K562 (cell line): ENCODE results near the gene SYPL2. TPM values are rescaled to one million over a fixed set of nuclear protein-coding genes. Genes with fewer than 3 reads are reported as not detected.

Source experiments
- ARID1B ChIP-seq: fragments of 450-650 bp; IDR thresholded peaks from 2 replicates; pipeline ENCODE4 v1.6.1; 2016; ENCODE audit warnings: antibody characterized with exemption, mild to moderate bottlenecking, inconsistent platforms
- CCNT2 ChIP-seq: IDR thresholded peaks from 2 replicates; pipeline ENCODE4 v1.6.1; 2011; ENCODE audit warnings: borderline replicate concordance, low read depth, mild to moderate bottlenecking, moderate library complexity, mixed read lengths, low read length; ENCODE audit not compliant: insufficient read length; ENCODE audit errors: extremely low read depth
- CREM ChIP-seq: IDR thresholded peaks from 2 replicates; pipeline ENCODE4 v1.6.1; 2014; ENCODE audit warnings: antibody characterized with exemption, low read depth
- FIP1L1 ChIP-seq: fragments of 200-400 bp; formaldehyde crosslinking; IDR thresholded peaks from 2 replicates; pipeline ENCODE4 v1.6.1; 2018; ENCODE audit warnings: mild to moderate bottlenecking, low read depth, low read length; ENCODE audit not compliant: poor library complexity, severe bottlenecking
- FOXA1 ChIP-seq: fragments of 450-650 bp; IDR thresholded peaks from 2 replicates; pipeline ENCODE4 v1.6.1; 2016; ENCODE audit warnings: mild to moderate bottlenecking, borderline replicate concordance
- FOXK2 ChIP-seq, 2 experiments: fragments of 450-650 bp; IDR thresholded peaks in 1 of 2; conservative IDR thresholded peaks in 1 of 2; 2 replicates each; pipeline ENCODE4 v1.6.1; 2016; ENCODE audit warnings: low read depth in 2 of 2, mild to moderate bottlenecking in 1 of 2
- GATAD2A ChIP-seq: fragments of 450-650 bp; IDR thresholded peaks from 2 replicates; pipeline ENCODE4 v1.6.1; 2017
- GATAD2B ChIP-seq: fragments of 450-650 bp; IDR thresholded peaks from 2 replicates; pipeline ENCODE4 v1.6.1; 2017; ENCODE audit warnings: mild to moderate bottlenecking, borderline replicate concordance
- MTF1 ChIP-seq: fragments of 250-450 bp; sonication (Bioruptor Pico); IDR thresholded peaks from 2 replicates; pipeline ENCODE4 v1.9.0; 2021; ENCODE audit warnings: moderate library complexity, mild to moderate bottlenecking, inconsistent platforms, borderline replicate concordance
- RREB1 ChIP-seq: fragments of 250-450 bp; sonication (Bioruptor Pico); IDR thresholded peaks from 2 replicates; pipeline ENCODE4 v1.4.0; 2020
- RUNX1 ChIP-seq: sonication (generic); IDR thresholded peaks from 2 replicates; pipeline ENCODE4 v1.6.1; 2016; ENCODE audit warnings: antibody characterized with exemption, low read depth
- SREBF1 ChIP-seq: fragments of 150-350 bp; IDR thresholded peaks from 2 replicates; pipeline ENCODE4 v1.6.1; 2014; ENCODE audit warnings: antibody characterized with exemption, low read depth, low read length, borderline replicate concordance
- ZBTB1 ChIP-seq: sonication (generic); formaldehyde crosslinking; IDR thresholded peaks from 2 replicates; pipeline ENCODE4 v1.8.1; 2023; ENCODE audit warnings: missing genetic modification reagents, low read depth, mild to moderate bottlenecking, borderline replicate concordance
- ZSCAN29 ChIP-seq: fragments of 450-650 bp; IDR thresholded peaks from 2 replicates; pipeline ENCODE4 v1.6.1; 2017
- polyA plus RNA-seq, 8 experiments: library from polyadenylated mRNA; depleted of rRNA in 4 of 8; stranded (reverse) in 5 of 8; unstranded in 3 of 8; fragments of >200 nt; fragmentation: Nextera tagmentation in 2 of 8; fragmentation: Illumina TruSeq in 1 of 8; extraction: Ambion mirVana in 2 of 8; extraction: Trizol in 1 of 8; gene quantifications; 2 replicates each; pipeline versions ENCODE4 v1.2.1 to v1.2.3, GENCODE V29; 2011 to 2014; ENCODE audit warnings: inconsistent platforms in 1 of 8, missing spikeins in 1 of 8
- total RNA-seq, 7 experiments: library from RNA; depleted of rRNA in 6 of 7; stranded (reverse); fragments of >200 nt in 6 of 7; fragmentation: Illumina TruSeq in 2 of 7; extraction: Trizol in 2 of 7; gene quantifications; 2 replicates each; pipeline versions ENCODE4 v1.2.1 to v1.2.3, GENCODE V29; 2011 to 2021; ENCODE audit warnings: low replicate concordance in 1 of 7
- TF ChIP-seq, protein P1 (sequence below): sonication (generic); formaldehyde crosslinking; IDR thresholded peaks from 2 replicates; pipeline ENCODE4 v1.8.0; 2023; ENCODE audit warnings: missing genetic modification reagents, mild to moderate bottlenecking, borderline replicate concordance

SYPL2 gene
- total and polyA plus RNA-seq, 9 of the 15 experiments (the other 6 are each of a cell fraction or from before 2014, with no cell fraction given), result 0.03 to 0.20 (median 0.07) TPM; not detected in 2

- TF ChIP-seq, protein P1, sequence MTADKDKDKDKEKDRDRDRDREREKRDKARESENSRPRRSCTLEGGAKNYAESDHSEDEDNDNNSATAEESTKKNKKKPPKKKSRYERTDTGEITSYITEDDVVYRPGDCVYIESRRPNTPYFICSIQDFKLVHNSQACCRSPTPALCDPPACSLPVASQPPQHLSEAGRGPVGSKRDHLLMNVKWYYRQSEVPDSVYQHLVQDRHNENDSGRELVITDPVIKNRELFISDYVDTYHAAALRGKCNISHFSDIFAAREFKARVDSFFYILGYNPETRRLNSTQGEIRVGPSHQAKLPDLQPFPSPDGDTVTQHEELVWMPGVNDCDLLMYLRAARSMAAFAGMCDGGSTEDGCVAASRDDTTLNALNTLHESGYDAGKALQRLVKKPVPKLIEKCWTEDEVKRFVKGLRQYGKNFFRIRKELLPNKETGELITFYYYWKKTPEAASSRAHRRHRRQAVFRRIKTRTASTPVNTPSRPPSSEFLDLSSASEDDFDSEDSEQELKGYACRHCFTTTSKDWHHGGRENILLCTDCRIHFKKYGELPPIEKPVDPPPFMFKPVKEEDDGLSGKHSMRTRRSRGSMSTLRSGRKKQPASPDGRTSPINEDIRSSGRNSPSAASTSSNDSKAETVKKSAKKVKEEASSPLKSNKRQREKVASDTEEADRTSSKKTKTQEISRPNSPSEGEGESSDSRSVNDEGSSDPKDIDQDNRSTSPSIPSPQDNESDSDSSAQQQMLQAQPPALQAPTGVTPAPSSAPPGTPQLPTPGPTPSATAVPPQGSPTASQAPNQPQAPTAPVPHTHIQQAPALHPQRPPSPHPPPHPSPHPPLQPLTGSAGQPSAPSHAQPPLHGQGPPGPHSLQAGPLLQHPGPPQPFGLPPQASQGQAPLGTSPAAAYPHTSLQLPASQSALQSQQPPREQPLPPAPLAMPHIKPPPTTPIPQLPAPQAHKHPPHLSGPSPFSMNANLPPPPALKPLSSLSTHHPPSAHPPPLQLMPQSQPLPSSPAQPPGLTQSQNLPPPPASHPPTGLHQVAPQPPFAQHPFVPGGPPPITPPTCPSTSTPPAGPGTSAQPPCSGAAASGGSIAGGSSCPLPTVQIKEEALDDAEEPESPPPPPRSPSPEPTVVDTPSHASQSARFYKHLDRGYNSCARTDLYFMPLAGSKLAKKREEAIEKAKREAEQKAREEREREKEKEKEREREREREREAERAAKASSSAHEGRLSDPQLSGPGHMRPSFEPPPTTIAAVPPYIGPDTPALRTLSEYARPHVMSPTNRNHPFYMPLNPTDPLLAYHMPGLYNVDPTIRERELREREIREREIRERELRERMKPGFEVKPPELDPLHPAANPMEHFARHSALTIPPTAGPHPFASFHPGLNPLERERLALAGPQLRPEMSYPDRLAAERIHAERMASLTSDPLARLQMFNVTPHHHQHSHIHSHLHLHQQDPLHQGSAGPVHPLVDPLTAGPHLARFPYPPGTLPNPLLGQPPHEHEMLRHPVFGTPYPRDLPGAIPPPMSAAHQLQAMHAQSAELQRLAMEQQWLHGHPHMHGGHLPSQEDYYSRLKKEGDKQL (CRISPR knock-in tag), result no peak
- TF ChIP-seq ARID1B, result no peak; the same call in none of the 2 replicates
- peak; percentile 43; the same call in 1 of the 2 replicates for TF ChIP-seq GATAD2A
- 0 out of 2 replicates have a peak, but pooled peaks have one; percentile 58 for TF ChIP-seq RUNX1
- TF ChIP-seq ZBTB1, result no peak
- peak; percentile 51; the same call in 1 of the 2 replicates for TF ChIP-seq SREBF1
- peak; percentile 76; the same call in 1 of the 2 replicates for TF ChIP-seq RREB1
- TF ChIP-seq ZSCAN29, result 0 out of 2 replicates have a peak, but pooled peaks have one; percentile 2
- TF ChIP-seq FOXK2 (conservative IDR thresholded peaks at IDR 0.05 in 1 of 2, IDR thresholded peaks at IDR 0.05 in 1 of 2; ENCODE audit: low read depth in 2 of 2), result peak; percentile 51 to 61; a peak in 1 of 4 replicates
- TF ChIP-seq FOXA1, result no peak
- TF ChIP-seq MTF1, result no peak
- TF ChIP-seq FIP1L1, result peak; percentile 87
- no peak for TF ChIP-seq GATAD2B
- peak; percentile 63; the same call in 1 of the 2 replicates for TF ChIP-seq CREM
- peak; percentile 83 for TF ChIP-seq CCNT2
Observed at GRCh38 chr1:109493805-109494539, 27.6 kb downstream of the SYPL2 start, which contains the start of gene CYB561D1 (continued).
